Osteoblast (primary cell): Measurements from ENCODE around the gene ZNF19. TPM values are rescaled to one million over a fixed set of nuclear protein-coding genes. Genes with fewer than 3 reads are reported as not detected.

ENCODE experiments used
- DNase-seq: peaks from one replicate; pipeline ENCODE4 v3.0.0; 2011; ENCODE audit warnings: low spot score, mixed read lengths; ENCODE audit not compliant: insufficient read length; ENCODE audit errors: missing footprints
- H2AFZ ChIP-seq: 2 replicates; pipeline ENCODE4 v1.6.0; 2011; ENCODE audit warnings: mild to moderate bottlenecking, low read length
- H3K27ac ChIP-seq: 2 replicates; pipeline ENCODE4 v1.5.1; 2011; ENCODE audit warnings: mild to moderate bottlenecking, low read depth, low read length, moderate library complexity
- H3K27me3 ChIP-seq: 2 replicates; pipeline ENCODE4 v1.6.0; 2012; ENCODE audit warnings: mild to moderate bottlenecking, control low read depth, inconsistent platforms, low read length, moderate library complexity; ENCODE audit not compliant: insufficient read depth
- H3K36me3 ChIP-seq: 2 replicates; pipeline ENCODE4 v1.5.1; 2011; ENCODE audit warnings: mild to moderate bottlenecking, low read length, control low read depth, moderate library complexity; ENCODE audit not compliant: insufficient read depth
- H3K4me1 ChIP-seq: 2 replicates; pipeline ENCODE4 v1.5.1; 2011; ENCODE audit warnings: mild to moderate bottlenecking, low read length, control low read depth, moderate library complexity; ENCODE audit not compliant: insufficient read depth
- H3K4me2 ChIP-seq: 2 replicates; pipeline ENCODE4 v1.6.0; 2011; ENCODE audit warnings: mild to moderate bottlenecking, low read length; ENCODE audit not compliant: insufficient read depth
- H3K4me3 ChIP-seq: fragments of 200-600 bp; sonication (generic); 3 replicates; pipeline ENCODE4 v1.5.1; 2012; ENCODE audit warnings: mild to moderate bottlenecking, low read length, inconsistent platforms; ENCODE audit not compliant: insufficient read depth
- H3K79me2 ChIP-seq: 2 replicates; pipeline ENCODE4 v1.6.0; 2012; ENCODE audit warnings: mild to moderate bottlenecking, low read length, control low read depth, inconsistent platforms; ENCODE audit not compliant: insufficient read depth
- H3K9me3 ChIP-seq: 2 replicates; pipeline ENCODE4 v1.5.1; 2011; ENCODE audit warnings: low read depth, low read length, control low read depth
- H4K20me1 ChIP-seq: 2 replicates; pipeline ENCODE4 v1.6.0; 2012; ENCODE audit warnings: mild to moderate bottlenecking, low read length, control low read depth; ENCODE audit not compliant: insufficient read depth
- CTCF ChIP-seq: IDR thresholded peaks from 2 replicates; pipeline ENCODE4 v1.5.1; 2011; ENCODE audit warnings: mild to moderate bottlenecking, low read depth, low read length, moderate library complexity; ENCODE audit errors: extremely low read depth
- total RNA-seq: library from RNA; depleted of rRNA; stranded (reverse); fragments of >200 nt; gene quantifications from 2 replicates; pipeline ENCODE4 v1.2.3, GENCODE V29; 2012

The ZNF19 gene
- total RNA-seq, 1 donor, result 6.5 TPM

GRCh38 chr16:71467810-71468209, 21.3 kb downstream of the ZNF19 start:
- peak; percentile 77 for DNase-seq
- no peaks in the 10 kb centered on the region for H3K79me2 ChIP-seq
- H3K4me3 ChIP-seq, result no peak overlapping the region

GRCh38 chr16:71464231-71464630, 24.9 kb downstream of the ZNF19 start:
- H3K9me3 ChIP-seq, result no peaks in the 10 kb centered on the region
- no peaks in the 10 kb centered on the region for H3K27me3 ChIP-seq
- peaks cover under 1% of the 10 kb centered on the region for H4K20me1 ChIP-seq
- H3K4me1 ChIP-seq, result peaks cover 27% of the 10 kb centered on the region
- no peak overlapping the region for H3K4me2 ChIP-seq
- H3K4me3 ChIP-seq, result no peak overlapping the region
- no peak overlapping the region for H3K27ac ChIP-seq
- TF ChIP-seq CTCF, result no peak
- no peak overlapping the region for H2AFZ ChIP-seq
- DNase-seq, result no peak
- H3K79me2 ChIP-seq, result peaks cover 24% of the 10 kb centered on the region
- no peaks in the 10 kb centered on the region for H3K36me3 ChIP-seq

More at GRCh38 chr16:71467810-71468209, 21.3 kb downstream of the ZNF19 start:
- Histone ChIP-seq H3K27me3 (no peaks in the 10 kb centered on the region), H3K36me3 (no peaks in the 10 kb centered on the region), H3K27ac (no peak overlapping the region), H3K4me2 (no peak overlapping the region), H3K4me1 (no peaks in the 10 kb centered on the region), H2AFZ (no peak overlapping the region), H3K9me3 (no peaks in the 10 kb centered on the region), H4K20me1 (no peaks in the 10 kb centered on the region)
- TF ChIP-seq CTCF, result no peak

- no peaks in the 10 kb centered on the region for H3K27me3 ChIP-seq
- H3K36me3 ChIP-seq, result no peaks in the 10 kb centered on the region
- DNase-seq, result peak; percentile 95
- peaks cover 27% of the 10 kb centered on the region for H3K4me1 ChIP-seq
- H3K9me3 ChIP-seq, result no peaks in the 10 kb centered on the region
- H3K4me2 ChIP-seq, result peak within 1 kb of the TSS; percentile 96
- H3K4me3 ChIP-seq, result peak within 1 kb of the TSS; percentile 96
- peaks cover 40% of the 10 kb centered on the region for H3K79me2 ChIP-seq
- H2AFZ ChIP-seq, result peak within 1 kb of the TSS; percentile 97
- H4K20me1 ChIP-seq, result peaks cover 5% of the 10 kb centered on the region
- TF ChIP-seq CTCF, result no peak
- H3K27ac ChIP-seq, result peak within 1 kb of the TSS; percentile 92
Measured at GRCh38 chr16:71461686-71462648, 27.2 kb downstream of the ZNF19 start, which contains the start of gene ZNF23. TSS of gene ZNF23 (minus strand) at chr16:71462247. CDS start at chr16:71456796, 5,451 bp downstream.

- DNase-seq, result no peak
- peaks cover 4% of the 10 kb centered on the region for H3K36me3 ChIP-seq
- H4K20me1 ChIP-seq, result peaks cover 5% of the 10 kb centered on the region
- no peaks in the 10 kb centered on the region for H3K9me3 ChIP-seq
- peak overlapping the region; percentile 96 for H3K4me3 ChIP-seq
- H3K79me2 ChIP-seq, result peaks cover 46% of the 10 kb centered on the region
- H3K4me2 ChIP-seq, result peak overlapping the region; percentile 96
- no peak for TF ChIP-seq CTCF
- peak overlapping the region; percentile 92 for H3K27ac ChIP-seq
- H3K27me3 ChIP-seq, result no peaks in the 10 kb centered on the region
- H3K4me1 ChIP-seq, result peaks cover 27% of the 10 kb centered on the region
- H2AFZ ChIP-seq, result no peak overlapping the region
Measured at GRCh38 chr16:71460941-71461340, 28.2 kb downstream of the ZNF19 start.
